Stimulated activated naive CD4-positive, alpha-beta T cell (primary cell): ENCODE results near the gene RASGRP2.

Source experiments
- DNase-seq, 6 experiments: peaks; one replicate each; lab custom pipeline; 2025; lab: John Stamatoyannopoulos, UW

Gene RASGRP2

DNA sequence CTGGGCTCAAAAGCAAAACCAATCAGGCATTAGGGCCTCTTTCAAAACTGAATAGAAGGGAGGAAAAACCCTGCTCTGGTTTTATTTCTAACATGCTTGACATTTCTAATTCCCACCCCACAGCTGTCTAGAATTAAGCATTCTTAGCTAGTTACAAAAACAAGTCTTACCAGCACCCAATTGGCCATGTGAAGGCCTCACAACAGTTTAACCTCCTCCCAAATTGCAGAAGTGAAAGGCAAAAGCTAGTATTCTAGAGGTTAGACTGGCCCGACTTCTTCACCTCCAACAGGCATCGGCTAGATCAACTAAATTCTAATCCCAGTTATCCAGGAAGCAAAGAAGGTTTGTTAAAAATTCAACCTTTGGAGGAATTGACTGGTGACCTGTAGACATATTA is 27.9 kb upstream of the RASGRP2 start:
- no peak for DNase-seq

- peak in 1 of 6 experiments; percentile 9 for DNase-seq
Observed at GRCh38 chr11:64770120-64770519, 26.2 kb upstream of the RASGRP2 start.

DNA sequence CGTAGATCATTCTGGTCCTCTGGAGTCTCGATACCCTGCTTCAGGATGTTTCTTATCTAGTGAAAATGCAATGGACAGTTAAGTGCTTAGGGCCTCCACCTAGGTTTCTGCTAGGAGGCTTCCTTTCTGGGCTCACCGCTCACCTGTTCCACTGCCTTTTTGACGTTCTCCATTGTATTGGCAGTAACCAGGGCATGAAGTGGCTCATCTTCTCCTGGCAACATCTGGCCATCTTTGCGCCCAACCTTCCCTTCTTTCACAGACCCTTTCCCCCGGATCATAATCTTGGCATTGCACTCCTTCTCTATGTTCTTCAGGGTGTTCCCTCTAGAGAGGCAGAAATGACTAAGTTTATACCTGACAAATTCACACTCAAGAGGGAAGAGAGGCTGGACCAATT is 25.3 kb upstream of the RASGRP2 start:
- no peak for DNase-seq

- DNase-seq, result no peak
Observed at GRCh38 chr11:64768300-64768694, 24.4 kb upstream of the RASGRP2 start.

GRCh38 chr11:64767344-64768299 is 23.7 kb upstream of the RASGRP2 start:
- peak; percentile 57 to 87 (median 79) for DNase-seq

- no peak for DNase-seq
Observed at GRCh38 chr11:64766881-64767280, 22.9 kb upstream of the RASGRP2 start.

DNA sequence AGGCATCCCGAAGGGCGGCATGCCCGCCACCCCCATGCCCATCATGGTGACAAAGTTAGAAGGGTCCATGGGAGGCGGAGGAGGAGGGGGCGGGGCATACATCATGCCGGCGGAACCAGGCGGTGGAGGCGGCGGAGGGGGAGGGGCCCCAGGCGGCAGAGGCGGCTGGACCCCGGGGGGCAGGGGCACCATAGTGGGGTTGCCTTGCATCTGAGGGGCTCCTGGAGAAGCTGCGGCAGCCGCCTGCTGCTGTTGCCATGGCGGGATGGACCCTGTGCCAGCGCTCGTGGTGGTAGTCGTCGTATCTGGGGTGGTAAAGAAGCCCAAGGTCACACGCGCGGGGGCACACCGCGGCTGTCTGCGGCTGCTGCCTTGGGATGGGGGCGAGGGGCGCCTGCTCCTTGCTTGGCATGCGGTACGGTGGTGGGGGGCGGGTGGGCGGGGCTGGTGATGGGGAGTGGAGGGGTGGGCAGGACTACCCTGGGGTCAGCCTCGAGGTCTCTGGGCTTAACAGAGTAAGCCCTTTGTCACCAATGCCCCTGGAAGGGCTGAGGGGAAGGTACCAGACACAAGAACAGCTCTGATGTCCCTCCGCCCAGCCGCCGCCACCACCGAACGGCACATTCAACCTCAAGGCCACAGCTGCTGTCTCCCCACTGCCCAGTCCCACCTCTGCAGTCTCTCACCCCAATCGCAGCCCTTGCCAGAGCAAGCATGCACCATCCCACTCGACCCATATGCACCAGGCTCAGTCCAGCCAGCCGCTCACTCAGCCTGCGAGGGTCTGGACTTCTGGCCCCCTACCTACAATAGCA is 22.1 kb upstream of the RASGRP2 start:
- peak in 1 of 6 experiments; percentile 36 for DNase-seq

DNA sequence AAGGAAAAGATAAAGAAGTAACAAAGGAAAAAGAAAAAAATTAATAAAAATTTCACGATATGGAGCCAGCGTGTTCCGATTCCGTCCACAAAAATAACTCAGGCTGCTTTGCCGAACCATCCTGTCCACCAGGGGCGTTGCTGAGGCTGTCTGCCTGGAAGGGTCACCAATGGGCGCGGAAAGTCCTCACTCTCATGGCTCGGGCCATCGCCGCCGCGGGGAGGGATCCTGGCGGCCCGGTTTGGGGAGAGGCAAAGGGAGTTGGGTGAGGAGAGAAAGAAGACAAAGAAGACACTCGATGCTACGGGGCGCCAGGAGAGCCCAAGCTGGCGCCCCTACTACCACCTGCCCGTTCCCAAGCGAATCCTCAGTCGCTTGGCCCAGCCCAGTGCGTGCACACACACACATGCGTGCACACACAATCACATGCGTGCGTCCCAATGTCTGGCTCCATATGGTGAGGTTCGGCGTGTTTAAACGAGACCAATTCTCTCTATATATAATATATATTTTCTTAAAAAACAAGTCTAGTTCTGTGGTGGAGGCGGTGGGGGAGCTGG is 21.4 kb upstream of the RASGRP2 start:
- peak in 2 of 6 experiments; percentile 27 to 34 for DNase-seq

DNA sequence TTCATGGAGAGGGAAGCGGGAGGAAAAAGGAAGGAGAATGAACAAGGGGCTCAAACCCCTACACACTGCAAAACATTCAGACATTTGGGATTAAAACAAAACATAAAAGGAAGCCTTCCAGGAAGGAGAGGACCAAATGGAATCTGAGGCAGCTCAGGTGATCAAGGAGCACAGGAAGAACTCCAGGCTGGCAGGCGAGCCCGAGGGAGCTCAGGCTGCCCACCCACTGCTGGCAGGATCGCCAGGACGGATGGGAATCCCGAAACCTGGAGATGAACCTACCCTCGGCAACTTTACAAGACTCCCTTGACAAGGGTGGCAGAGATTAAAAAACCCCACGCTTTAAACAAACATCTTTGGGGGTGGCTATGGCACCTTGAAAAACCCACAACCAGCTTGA is 20.8 kb upstream of the RASGRP2 start:
- DNase-seq, result peak in 2 of 6 experiments; percentile 29 to 43

DNA sequence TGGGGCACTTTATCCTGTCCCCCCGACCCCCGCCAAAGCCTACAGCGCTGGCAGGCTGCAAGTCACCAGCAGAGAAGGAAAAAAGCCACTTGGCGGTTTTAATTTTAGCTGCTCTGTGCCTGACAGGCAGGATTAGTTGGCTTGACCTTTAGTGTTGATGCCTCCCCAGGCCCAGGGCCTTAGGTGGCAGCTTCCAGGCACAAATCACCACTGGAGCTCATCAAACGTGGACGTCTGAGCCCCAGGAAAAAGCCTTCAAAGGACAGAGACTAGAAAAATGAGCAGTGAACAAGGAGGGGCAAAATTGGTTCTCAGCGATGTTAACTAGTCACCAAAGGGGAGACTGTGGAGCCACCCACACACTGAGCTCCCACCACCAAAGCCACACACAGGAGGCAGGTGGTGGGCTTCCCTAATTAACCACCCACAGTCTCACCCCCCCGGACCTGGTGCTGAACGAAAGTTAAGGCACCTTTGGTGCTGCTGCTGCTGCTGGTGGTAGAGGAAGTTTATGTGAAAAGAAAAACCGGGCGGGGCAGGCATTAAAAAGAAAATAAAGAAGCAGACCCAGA is 20.2 kb upstream of the RASGRP2 start:
- DNase-seq, result peak; percentile 51 to 84 (median 70)

GRCh38 chr11:64763526-64764039 is 19.6 kb upstream of the RASGRP2 start:
- DNase-seq, result peak in 2 of 6 experiments; percentile 51 to 62

GRCh38 chr11:64762674-64763525 is 19.0 kb upstream of the RASGRP2 start:
- peak in 4 of 6 experiments; percentile 31 to 63 (median 42) for DNase-seq

- DNase-seq, result peak in 3 of 6 experiments; percentile 27 to 42 (median 27)
Observed at GRCh38 chr11:64762277-64762673, 18.3 kb upstream of the RASGRP2 start.

- peak in 2 of 6 experiments; percentile 47 to 48 for DNase-seq
Observed at GRCh38 chr11:64760759-64761420, 16.9 kb upstream of the RASGRP2 start.

DNA sequence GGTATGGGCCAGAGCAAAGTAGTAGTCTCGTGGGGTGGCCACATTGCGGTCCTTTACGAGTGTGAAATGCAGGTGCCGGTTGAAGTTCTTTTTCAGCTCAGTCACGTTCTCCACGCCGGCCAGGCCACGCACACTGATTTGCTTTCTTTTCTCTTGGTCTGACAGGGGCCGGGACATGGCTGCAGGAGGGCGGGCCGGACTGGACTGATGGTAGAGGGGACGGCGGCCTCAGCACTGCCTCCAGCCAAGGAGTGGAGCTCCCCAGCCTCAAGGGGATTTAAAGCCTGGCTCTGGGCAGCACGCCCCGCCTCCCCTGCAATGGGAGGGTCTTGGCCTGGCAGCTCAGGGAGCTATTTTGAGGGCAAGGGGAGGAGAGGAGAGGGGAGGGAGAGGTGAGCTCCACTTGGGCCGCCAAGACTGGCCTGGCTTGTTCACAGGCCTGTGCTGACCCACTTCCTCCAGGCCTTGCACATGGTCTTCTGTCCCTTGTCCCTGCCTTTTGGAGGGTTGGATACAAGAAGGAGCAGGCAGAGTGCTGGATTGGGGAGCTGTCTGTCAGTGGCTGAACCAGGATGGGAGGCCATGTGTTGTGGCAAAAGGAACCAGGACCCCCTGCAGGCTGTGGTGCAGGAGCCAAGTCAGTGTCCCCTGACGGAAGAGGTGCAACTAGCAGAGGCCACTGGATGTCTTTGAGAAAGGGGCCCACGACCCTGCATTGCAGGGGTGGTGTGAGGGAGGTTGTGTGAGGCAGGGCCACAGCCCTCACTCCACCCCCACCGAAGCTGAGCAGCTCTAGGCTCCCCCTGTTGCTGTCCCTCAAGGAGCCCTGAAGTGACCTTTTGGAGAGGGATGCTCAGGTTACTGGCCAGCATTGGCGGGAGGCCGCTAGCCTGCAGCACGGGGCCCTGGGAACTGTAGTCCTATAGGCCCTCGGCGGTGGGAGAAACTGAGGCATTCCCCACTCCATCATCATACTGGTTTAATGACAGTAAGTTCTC is 16.1 kb upstream of the RASGRP2 start, which contains the start of gene PYGM:
TSS of gene PYGM (minus strand) at position 253 of the 998 bp plus-strand sequence. CDS start at position 177, 76 bp downstream.
- peak in 1 of 6 experiments; percentile 37 for DNase-seq

- DNase-seq, result no peak
Observed at GRCh38 chr11:64759131-64759721, 15.3 kb upstream of the RASGRP2 start.

DNA sequence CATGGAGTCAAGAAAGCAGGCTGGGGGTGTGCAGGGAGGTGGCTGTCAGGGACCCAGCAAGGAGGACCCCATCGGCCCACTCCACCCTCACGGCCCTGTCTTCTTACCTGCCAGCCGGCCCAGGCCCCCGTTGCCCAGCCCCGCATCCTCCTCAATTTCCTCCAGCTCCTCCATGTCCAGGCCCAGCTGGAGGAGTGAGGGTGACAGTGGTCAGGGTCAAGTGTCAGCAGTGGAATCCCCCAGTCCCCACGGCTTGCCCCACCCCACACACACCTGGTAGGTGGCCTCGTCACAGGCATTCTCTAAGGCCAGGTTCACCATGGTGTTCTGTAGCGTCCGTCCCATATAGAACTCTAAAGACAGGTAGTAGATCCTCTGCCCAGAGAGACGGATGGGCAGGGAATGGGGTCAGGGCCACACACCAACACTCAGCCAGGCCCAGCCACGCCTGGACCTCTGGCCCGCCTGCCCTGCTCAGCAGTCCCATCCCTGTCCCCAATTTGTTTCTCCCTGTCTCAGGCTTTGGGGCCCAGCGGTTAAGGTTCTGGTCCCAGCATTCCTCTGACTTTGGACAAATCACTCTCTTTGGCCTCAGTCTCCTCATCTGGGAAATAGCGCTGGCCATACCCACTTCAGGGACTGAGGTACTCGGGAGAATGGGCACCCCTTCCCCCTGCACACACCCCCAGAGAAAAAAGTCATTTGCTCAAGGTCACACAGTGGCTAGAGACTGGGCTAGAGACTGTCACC is 14.6 kb upstream of the RASGRP2 start:
- DNase-seq, result no peak
